C4-2B (cell line): ENCODE measurements around the gene MPHOSPH9.

Experiments used
- ZFX ChIP-seq: fragments of 450-650 bp; IDR thresholded peaks from 2 replicates; pipeline ENCODE4 v1.6.1; 2017
- TF ChIP-seq, protein P1 (sequence below): fragments of 450-650 bp; conservative IDR thresholded peaks from 2 replicates; pipeline ENCODE4 v1.5.1; 2017; ENCODE audit warnings: mild to moderate bottlenecking

DNA sequence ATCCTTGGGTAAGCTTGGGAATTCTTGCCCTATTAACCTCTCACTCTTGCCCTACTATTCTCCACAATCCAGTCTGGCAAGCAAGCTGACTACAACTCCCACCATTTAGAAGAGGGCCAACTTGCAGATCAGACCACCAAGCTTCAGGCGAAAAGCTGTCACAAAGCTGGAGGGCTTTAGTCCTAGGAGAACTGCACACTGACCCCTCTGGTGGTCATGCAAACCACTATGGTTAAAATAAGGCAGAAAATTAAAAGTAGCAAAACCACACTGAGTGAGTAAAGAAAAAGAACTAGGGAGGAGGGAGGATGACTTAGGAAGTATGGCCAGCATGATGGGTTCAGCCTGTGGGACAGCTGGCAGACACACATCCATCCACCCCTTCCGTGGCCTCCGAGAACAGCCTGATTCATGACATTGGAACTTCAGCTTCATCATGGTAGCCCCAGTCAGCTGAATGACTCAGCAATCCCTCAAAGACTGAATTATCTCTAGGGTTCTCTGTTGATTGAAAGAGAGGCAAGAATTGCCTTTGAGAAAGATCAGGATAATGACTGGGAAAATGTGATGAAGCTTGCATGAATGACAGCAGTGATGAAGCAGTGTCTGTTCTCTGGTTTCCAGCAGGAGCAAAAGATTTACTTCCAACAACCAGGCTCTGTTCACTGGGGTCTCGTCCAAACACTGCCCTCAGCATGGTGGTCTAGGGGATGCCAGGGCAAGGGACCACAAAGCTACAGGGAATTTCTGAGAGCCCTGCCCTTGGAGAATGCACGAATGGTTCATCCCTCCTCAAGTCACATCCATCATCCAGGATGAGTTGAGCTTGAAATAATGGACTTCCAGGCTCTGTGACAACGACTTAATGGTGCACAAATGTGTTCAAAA lies 106.4 kb downstream of the MPHOSPH9 start:
- TF ChIP-seq, protein P1, sequence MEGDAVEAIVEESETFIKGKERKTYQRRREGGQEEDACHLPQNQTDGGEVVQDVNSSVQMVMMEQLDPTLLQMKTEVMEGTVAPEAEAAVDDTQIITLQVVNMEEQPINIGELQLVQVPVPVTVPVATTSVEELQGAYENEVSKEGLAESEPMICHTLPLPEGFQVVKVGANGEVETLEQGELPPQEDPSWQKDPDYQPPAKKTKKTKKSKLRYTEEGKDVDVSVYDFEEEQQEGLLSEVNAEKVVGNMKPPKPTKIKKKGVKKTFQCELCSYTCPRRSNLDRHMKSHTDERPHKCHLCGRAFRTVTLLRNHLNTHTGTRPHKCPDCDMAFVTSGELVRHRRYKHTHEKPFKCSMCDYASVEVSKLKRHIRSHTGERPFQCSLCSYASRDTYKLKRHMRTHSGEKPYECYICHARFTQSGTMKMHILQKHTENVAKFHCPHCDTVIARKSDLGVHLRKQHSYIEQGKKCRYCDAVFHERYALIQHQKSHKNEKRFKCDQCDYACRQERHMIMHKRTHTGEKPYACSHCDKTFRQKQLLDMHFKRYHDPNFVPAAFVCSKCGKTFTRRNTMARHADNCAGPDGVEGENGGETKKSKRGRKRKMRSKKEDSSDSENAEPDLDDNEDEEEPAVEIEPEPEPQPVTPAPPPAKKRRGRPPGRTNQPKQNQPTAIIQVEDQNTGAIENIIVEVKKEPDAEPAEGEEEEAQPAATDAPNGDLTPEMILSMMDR: no peak
- no peak for TF ChIP-seq ZFX
